Measurements from ENCODE around the gene MYO1F.

Gene MYO1F

DNA sequence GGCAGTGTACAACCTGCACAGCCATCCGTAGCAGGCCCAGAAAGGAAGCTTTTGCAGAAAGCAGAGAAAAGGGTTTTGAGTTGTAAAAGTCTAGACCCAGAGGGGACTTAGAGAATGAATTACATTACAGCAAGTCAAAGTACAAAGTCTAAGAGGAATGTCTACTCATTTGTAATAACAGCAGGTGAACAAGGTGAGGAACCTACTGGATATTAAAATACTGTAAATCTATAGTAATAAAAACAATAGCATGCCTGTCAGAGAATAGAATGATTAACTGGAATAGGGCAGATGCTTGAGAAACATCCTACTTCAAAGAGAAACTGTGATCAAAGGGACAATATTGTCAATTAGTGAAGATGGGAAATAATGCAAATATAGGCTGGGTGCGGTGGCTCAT is 45.0 kb downstream of the MYO1F start:
- H3K27me3 ChIP-seq (ENCODE audit: insufficient read depth, poor library complexity, severe bottlenecking): no peaks in the 10 kb centered on the region
- H3K27ac ChIP-seq (replicated peaks): no peak overlapping the region
- H3K4me3 ChIP-seq (replicated peaks; ENCODE audit: insufficient read depth, low read length): no peak overlapping the region
- TF ChIP-seq GABPA (IDR thresholded peaks at IDR 0.05; ENCODE audit: low read depth) (no peak), POLR2AphosphoS5 (IDR thresholded peaks at IDR 0.05; ENCODE audit: low read depth) (no peak), SPI1 (IDR thresholded peaks at IDR 0.05; ENCODE audit: borderline replicate concordance, low read depth) (no peak)
- TF ChIP-seq, protein P1, sequence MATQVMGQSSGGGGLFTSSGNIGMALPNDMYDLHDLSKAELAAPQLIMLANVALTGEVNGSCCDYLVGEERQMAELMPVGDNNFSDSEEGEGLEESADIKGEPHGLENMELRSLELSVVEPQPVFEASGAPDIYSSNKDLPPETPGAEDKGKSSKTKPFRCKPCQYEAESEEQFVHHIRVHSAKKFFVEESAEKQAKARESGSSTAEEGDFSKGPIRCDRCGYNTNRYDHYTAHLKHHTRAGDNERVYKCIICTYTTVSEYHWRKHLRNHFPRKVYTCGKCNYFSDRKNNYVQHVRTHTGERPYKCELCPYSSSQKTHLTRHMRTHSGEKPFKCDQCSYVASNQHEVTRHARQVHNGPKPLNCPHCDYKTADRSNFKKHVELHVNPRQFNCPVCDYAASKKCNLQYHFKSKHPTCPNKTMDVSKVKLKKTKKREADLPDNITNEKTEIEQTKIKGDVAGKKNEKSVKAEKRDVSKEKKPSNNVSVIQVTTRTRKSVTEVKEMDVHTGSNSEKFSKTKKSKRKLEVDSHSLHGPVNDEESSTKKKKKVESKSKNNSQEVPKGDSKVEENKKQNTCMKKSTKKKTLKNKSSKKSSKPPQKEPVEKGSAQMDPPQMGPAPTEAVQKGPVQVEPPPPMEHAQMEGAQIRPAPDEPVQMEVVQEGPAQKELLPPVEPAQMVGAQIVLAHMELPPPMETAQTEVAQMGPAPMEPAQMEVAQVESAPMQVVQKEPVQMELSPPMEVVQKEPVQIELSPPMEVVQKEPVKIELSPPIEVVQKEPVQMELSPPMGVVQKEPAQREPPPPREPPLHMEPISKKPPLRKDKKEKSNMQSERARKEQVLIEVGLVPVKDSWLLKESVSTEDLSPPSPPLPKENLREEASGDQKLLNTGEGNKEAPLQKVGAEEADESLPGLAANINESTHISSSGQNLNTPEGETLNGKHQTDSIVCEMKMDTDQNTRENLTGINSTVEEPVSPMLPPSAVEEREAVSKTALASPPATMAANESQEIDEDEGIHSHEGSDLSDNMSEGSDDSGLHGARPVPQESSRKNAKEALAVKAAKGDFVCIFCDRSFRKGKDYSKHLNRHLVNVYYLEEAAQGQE (IDR thresholded peaks at IDR 0.05; ENCODE audit: insufficient replicate concordance, low read depth): no peak
- TF ChIP-seq, protein P2, sequence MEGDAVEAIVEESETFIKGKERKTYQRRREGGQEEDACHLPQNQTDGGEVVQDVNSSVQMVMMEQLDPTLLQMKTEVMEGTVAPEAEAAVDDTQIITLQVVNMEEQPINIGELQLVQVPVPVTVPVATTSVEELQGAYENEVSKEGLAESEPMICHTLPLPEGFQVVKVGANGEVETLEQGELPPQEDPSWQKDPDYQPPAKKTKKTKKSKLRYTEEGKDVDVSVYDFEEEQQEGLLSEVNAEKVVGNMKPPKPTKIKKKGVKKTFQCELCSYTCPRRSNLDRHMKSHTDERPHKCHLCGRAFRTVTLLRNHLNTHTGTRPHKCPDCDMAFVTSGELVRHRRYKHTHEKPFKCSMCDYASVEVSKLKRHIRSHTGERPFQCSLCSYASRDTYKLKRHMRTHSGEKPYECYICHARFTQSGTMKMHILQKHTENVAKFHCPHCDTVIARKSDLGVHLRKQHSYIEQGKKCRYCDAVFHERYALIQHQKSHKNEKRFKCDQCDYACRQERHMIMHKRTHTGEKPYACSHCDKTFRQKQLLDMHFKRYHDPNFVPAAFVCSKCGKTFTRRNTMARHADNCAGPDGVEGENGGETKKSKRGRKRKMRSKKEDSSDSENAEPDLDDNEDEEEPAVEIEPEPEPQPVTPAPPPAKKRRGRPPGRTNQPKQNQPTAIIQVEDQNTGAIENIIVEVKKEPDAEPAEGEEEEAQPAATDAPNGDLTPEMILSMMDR (IDR thresholded peaks at IDR 0.05; ENCODE audit: insufficient read depth, low read length): no peak
- DNase-seq (ENCODE audit: low read depth in 1 of 2, low spot score in 1 of 2): no peak

DNA sequence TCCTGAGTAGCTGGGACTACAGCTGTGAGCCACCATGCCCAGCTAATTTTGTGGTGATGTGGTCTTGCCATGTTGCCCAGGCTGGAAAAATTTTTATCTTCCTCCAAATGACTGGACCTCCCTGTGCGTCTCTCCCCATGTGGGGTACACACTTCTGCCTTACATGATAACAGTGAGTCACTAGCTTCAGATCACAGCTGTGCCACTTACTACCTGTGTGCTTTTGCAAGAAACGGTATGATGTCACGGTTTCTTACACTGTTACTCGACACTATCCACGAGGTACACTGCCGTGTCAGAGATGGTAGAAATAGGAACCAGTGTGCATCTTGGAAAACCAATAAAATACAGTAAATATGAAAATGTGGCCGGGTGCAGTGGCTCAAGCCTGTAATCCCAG is 45.8 kb downstream of the MYO1F start:
- no peaks in the 10 kb centered on the region for H3K27me3 ChIP-seq (ENCODE audit: insufficient read depth, poor library complexity, severe bottlenecking)
- TF ChIP-seq SPI1 (IDR thresholded peaks at IDR 0.05; ENCODE audit: borderline replicate concordance, low read depth) (no peak), POLR2AphosphoS5 (IDR thresholded peaks at IDR 0.05; ENCODE audit: low read depth) (no peak), GABPA (IDR thresholded peaks at IDR 0.05; ENCODE audit: low read depth) (no peak)
- TF ChIP-seq, protein P2 (IDR thresholded peaks at IDR 0.05; ENCODE audit: insufficient read depth, low read length): no peak
- TF ChIP-seq, protein P1 (IDR thresholded peaks at IDR 0.05; ENCODE audit: insufficient replicate concordance, low read depth): no peak
- H3K4me3 ChIP-seq (replicated peaks; ENCODE audit: insufficient read depth, low read length): no peak overlapping the region
- no peak overlapping the region for H3K27ac ChIP-seq (replicated peaks)
- DNase-seq (ENCODE audit: low read depth in 1 of 2, low spot score in 1 of 2): no peak

DNA sequence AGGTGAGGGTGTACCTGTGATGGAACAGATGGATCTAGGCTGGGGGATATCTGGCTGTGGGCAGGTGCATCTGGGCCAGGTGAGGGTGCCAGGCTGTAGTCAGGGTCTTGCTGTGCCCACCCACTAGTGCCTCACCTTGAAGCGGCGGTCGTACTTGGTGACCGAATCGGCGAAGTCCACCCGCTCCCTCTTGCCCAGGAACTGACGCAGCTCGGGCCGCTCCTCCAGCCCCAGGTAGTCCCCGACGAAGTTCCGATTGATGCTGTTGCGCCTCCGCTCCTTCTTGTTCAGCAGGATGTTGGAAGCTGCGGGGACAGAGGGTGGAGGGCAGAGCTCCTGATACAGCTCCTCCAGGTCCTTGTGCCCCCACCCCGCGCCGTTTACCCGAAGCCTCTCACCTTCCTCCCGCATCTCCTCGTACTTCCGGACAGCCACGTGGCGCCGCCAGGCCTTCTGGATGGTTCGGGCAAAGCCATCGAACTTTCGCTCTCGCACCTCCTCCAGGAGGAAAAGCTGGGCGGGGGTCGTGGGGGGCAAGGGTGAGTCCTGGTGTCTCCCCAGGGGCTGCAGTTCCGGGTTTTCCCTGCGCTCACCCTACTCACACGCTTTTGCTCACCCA is 47.1 kb downstream of the MYO1F start:
- TF ChIP-seq POLR2AphosphoS5 (IDR thresholded peaks at IDR 0.05; ENCODE audit: low read depth) (no peak), GABPA (IDR thresholded peaks at IDR 0.05; ENCODE audit: low read depth) (no peak), SPI1 (IDR thresholded peaks at IDR 0.05; ENCODE audit: borderline replicate concordance, low read depth) (no peak)
- TF ChIP-seq, protein P1 (IDR thresholded peaks at IDR 0.05; ENCODE audit: insufficient replicate concordance, low read depth): no peak
- TF ChIP-seq, protein P2 (IDR thresholded peaks at IDR 0.05; ENCODE audit: insufficient read depth, low read length): no peak
- no peak overlapping the region for H3K4me3 ChIP-seq (replicated peaks; ENCODE audit: insufficient read depth, low read length)
- DNase-seq (ENCODE audit: low read depth in 1 of 2, low spot score in 1 of 2): no peak
- no peak overlapping the region for H3K27ac ChIP-seq (replicated peaks)
- no peaks in the 10 kb centered on the region for H3K27me3 ChIP-seq (ENCODE audit: insufficient read depth, poor library complexity, severe bottlenecking)
